Skeletal muscle tissue (tissue), 4 donors: ENCODE results near the gene PROKR1. TPM values are rescaled to one million over a fixed set of nuclear protein-coding genes. Genes with fewer than 3 reads are reported as not detected.
"Not testable (repeated sequence)": the region's sequence is repeated elsewhere in the genome, so short reads cannot be mapped to it uniquely, and the experiment has no call there.

Experiments used
- H3K27ac ChIP-seq: one replicate; pipeline ENCODE4 v1.7.0; 2013; ENCODE audit warnings: mild to moderate bottlenecking, low read depth, low read length, inconsistent platforms
- H3K27me3 ChIP-seq, 3 donors: one replicate each; pipeline ENCODE4 v1.7.0; 2013; ENCODE audit warnings: low read length in 3 of 3; ENCODE audit not compliant: control insufficient read depth in 3 of 3, insufficient read depth in 3 of 3
- H3K36me3 ChIP-seq, 3 donors: one replicate each; pipeline ENCODE4 v1.7.0; 2013; ENCODE audit warnings: low read length in 3 of 3; ENCODE audit not compliant: control insufficient read depth in 3 of 3, insufficient read depth in 3 of 3
- H3K4me1 ChIP-seq, 3 donors: one replicate each; pipeline ENCODE4 v1.7.0; 2013; ENCODE audit warnings: low read length in 3 of 3, mild to moderate bottlenecking in 3 of 3; ENCODE audit not compliant: control insufficient read depth in 3 of 3, insufficient read depth in 3 of 3
- H3K4me3 ChIP-seq, 3 donors: one replicate each; pipeline ENCODE4 v1.7.0; 2013; ENCODE audit warnings: low read length in 3 of 3
- H3K9ac ChIP-seq, 3 donors: one replicate each; pipeline ENCODE4 v1.7.0; 2013; ENCODE audit warnings: low read length in 3 of 3, mild to moderate bottlenecking in 3 of 3, moderate library complexity in 2 of 3, low read depth in 1 of 3
- H3K9me3 ChIP-seq, 3 donors: one replicate each; pipeline ENCODE4 v1.7.0; 2013; ENCODE audit warnings: low read length in 3 of 3; ENCODE audit not compliant: control insufficient read depth in 3 of 3
- total RNA-seq: library from RNA; depleted of rRNA; stranded (reverse); fragments of >200 nt; gene quantifications from one replicate; pipeline ENCODE4 v1.2.3, GENCODE V29; 2014
- donor health status: Osteomylitis.

PROKR1 gene
- total RNA-seq, 1 donor from 2014 or later = 0.52 TPM

DNA sequence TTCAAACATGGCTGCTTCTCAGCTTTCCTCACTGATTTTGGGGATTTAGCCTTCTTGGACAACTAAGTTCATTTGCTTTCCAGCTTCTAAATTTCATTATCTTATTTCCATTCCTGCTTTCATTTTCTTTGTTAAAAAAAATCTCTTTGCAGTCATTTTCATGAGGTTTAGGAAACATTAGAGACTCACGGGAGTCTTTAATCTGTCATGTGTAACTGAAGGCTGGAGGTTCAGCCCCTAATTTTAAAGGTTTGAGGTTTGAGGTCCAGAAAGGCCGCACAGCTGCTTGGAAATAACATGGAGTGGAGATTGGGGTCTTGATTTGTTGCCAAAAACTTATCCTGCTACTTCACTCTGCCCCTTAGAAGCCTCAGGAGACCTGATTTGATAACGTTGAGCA is 30.3 kb downstream of the PROKR1 start:
- Histone ChIP-seq H3K27ac (no peak overlapping the region), H3K36me3 (no peaks in the 10 kb centered on the region), H3K4me3 (no peak overlapping the region), H3K4me1 (no peaks in the 10 kb centered on the region), H3K27me3 (peaks cover 0 to 3% (median 0%) of the 10 kb centered on the region in 3 donors), H3K9ac (no peak overlapping the region), H3K9me3 (no peaks in the 10 kb centered on the region)

DNA sequence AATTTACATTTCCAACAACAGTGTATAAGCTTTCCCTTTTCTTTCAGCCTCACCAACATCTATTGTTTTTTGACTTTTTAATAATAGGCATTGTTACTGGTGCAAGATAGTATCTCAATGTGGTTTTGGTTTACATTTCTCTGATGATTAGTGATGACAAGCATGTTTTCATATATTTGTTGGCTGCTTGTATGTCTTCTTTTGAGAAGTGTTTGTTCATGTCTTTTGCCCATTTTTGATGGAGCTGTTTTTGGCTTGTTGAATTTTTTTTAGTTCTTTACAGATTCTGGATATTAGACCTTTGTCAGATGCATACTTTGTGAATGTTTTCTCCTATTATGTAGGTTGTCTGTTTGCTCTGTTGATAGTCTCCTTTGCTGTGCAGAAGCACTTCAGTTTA is 32.1 kb downstream of the PROKR1 start:
- peaks cover 0 to 3% (median 0%) of the 10 kb centered on the region in 3 donors for H3K27me3 ChIP-seq
- H3K4me3 ChIP-seq = no peak overlapping the region
- no peak overlapping the region for H3K9ac ChIP-seq
- no peaks in the 10 kb centered on the region for H3K36me3 ChIP-seq
- H3K4me1 ChIP-seq = no peaks in the 10 kb centered on the region
- no peaks in the 10 kb centered on the region for H3K9me3 ChIP-seq
- H3K27ac ChIP-seq = no peak overlapping the region

DNA sequence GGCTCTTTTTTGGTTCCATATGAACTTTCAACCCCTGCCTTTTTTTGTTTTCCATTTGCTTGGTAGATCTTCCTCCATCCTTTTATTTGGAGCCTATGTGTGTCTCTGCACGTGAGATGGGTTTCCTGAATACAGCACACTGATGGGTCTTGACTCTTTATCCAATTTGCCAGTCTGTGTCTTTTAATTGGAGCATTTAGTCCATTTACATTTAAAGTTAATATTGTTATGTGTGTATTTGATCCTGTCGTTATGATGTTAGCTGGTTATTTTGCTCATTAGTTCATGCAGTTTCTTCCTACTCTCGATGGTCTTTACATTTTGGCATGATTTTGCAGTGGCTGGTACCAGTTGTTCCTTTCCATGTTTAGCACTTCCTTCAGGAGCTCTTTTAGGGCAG is 34.5 kb downstream of the PROKR1 start:
- not testable (repeated sequence) for H3K4me1 ChIP-seq, H3K9me3 ChIP-seq, H3K9ac ChIP-seq, H3K27me3 ChIP-seq, H3K36me3 ChIP-seq, H3K27ac ChIP-seq, H3K4me3 ChIP-seq

GRCh38 chr2:68679166-68679916 is 36.0 kb downstream of the PROKR1 start:
- not testable (repeated sequence) for H3K27ac ChIP-seq, H3K36me3 ChIP-seq, H3K27me3 ChIP-seq, H3K4me1 ChIP-seq, H3K9ac ChIP-seq, H3K9me3 ChIP-seq, H3K4me3 ChIP-seq

- not testable (repeated sequence) for H3K27ac ChIP-seq, H3K27me3 ChIP-seq, H3K36me3 ChIP-seq, H3K9me3 ChIP-seq, H3K4me3 ChIP-seq, H3K4me1 ChIP-seq, H3K9ac ChIP-seq
Measured at GRCh38 chr2:68679917-68680267, 36.5 kb downstream of the PROKR1 start.

GRCh38 chr2:68684197-68684596 is 40.8 kb downstream of the PROKR1 start:
- no peaks in the 10 kb centered on the region for H3K27me3 ChIP-seq
- H3K9ac ChIP-seq = no peak overlapping the region
- H3K27ac ChIP-seq = no peak overlapping the region
- H3K36me3 ChIP-seq = no peaks in the 10 kb centered on the region
- no peaks in the 10 kb centered on the region for H3K4me1 ChIP-seq
- H3K9me3 ChIP-seq = no peaks in the 10 kb centered on the region
- H3K4me3 ChIP-seq = no peak overlapping the region

- Histone ChIP-seq H3K9me3 (no peaks in the 10 kb centered on the region), H3K4me1 (no peaks in the 10 kb centered on the region), H3K36me3 (no peaks in the 10 kb centered on the region), H3K27ac (no peak overlapping the region), H3K9ac (no peak overlapping the region), H3K27me3 (no peaks in the 10 kb centered on the region), H3K4me3 (no peak overlapping the region)
Measured at GRCh38 chr2:68686178-68686577, 42.8 kb downstream of the PROKR1 start.

DNA sequence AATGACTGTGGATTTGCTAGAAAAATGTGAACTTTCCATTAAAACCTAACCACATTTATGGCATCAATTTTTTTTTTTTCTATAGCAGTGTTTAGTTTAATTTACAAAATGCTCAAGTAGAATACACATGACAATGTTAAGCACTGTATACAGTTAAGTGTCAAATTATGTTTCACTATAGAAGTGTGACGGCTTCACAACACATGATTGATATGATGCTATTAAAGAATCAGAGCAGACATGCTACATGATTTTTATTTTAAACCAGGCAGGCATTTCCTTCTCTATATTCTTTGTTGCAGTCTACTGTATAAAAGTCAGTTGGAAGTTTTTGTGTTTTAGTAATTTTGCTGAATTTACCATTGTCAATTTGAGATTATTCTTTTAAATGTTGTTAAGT is 43.6 kb downstream of the PROKR1 start:
- Histone ChIP-seq H3K9me3 (no peaks in the 10 kb centered on the region), H3K9ac (no peak overlapping the region), H3K27ac (no peak overlapping the region), H3K27me3 (no peaks in the 10 kb centered on the region), H3K36me3 (no peaks in the 10 kb centered on the region), H3K4me3 (no peak overlapping the region), H3K4me1 (no peaks in the 10 kb centered on the region)

DNA sequence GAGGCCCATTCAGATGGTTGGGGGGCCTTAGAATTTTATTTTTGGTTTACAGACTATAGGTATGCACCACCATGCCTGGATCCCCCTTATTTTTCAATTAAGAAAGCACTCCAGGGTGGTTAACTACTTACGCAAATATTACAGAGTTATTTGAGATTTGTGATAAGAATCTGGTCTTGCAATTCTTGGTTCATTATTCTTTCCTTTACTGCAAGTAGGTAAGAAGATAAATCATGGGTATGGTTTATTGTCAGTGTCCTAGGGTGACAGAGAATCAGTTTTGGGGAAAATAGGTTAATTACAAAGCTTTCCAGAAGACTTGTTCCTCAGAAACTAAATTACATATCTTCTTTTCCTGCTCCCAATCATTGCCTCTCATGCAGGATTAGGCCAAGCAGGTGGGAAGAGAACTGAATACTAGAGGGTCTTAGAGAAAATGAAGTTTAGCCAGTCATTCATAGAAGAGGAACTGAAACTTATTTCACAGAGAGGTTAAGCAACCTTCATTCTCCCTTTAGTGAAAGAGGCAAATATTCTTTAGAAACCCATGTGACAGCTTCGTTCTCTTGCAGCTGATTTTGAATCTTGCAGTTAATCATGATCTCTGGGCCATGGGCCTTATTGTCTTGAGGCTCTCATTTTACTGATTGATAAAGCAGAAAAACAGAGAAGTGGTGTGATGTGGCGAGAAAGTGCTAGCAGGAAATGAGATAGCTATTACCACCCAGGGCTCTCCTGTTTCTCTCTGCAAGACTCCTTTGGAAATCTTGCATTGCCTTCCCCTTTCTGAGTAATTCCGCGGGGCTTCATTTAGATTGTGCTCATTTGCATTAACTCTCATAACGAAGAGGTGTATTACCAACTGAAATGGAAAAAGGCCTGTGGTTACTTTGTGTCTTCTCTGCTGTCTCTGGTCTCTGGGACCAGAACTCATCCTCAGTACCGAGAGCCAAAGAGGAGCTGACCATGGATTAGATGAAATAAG is 46.5 kb downstream of the PROKR1 start:
- Histone ChIP-seq H3K9ac (no peak overlapping the region), H3K36me3 (no peaks in the 10 kb centered on the region), H3K27ac (no peak overlapping the region), H3K4me1 (no peaks in the 10 kb centered on the region), H3K4me3 (no peak overlapping the region), H3K27me3 (peaks cover 0 to 2% (median 0%) of the 10 kb centered on the region in 3 donors), H3K9me3 (no peaks in the 10 kb centered on the region)

DNA sequence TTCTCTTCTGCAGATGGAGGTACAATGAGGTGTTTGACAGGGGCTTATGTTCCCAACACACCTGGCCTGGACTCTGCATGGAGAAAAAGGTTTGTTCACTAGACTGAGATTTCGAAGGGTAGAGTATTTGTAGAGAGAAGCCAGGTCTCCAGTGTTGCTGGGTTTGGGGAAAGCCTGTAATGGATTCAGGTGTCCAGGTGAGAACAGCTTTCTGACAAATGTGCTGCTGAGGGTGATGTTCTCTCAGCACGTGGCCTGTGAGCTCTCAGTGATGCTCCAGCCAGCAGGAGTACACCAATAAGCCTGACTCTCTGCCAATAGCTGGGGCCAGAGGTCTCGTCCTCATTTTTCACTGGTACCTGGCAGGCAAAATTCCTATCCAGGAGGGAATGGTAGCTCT is 47.5 kb downstream of the PROKR1 start:
- peaks cover 0 to 2% (median 0%) of the 10 kb centered on the region in 3 donors for H3K27me3 ChIP-seq
- no peaks in the 10 kb centered on the region for H3K36me3 ChIP-seq
- no peak overlapping the region for H3K4me3 ChIP-seq
- no peaks in the 10 kb centered on the region for H3K9me3 ChIP-seq
- H3K9ac ChIP-seq = no peak overlapping the region
- no peak overlapping the region for H3K27ac ChIP-seq
- no peaks in the 10 kb centered on the region for H3K4me1 ChIP-seq
